ENCODE measurements around the gene EXPH5. TPM values are rescaled to one million over a fixed set of nuclear protein-coding genes. Genes with fewer than 3 reads are reported as not detected.

EXPH5 gene
- total RNA-seq, 2 donors from 2014 or later, result 1.4 to 2.8 TPM

GRCh38 chr11:108584973-108585372, 8.6 kb downstream of the EXPH5 start:
- no peak for DNase-seq (ENCODE audit: low spot score)
- no peak overlapping the region for H3K4me3 ChIP-seq
- no peaks in the 10 kb centered on the region for H3K4me1 ChIP-seq
- no peaks in the 10 kb centered on the region for H3K9me3 ChIP-seq
- TF ChIP-seq CTCF (IDR thresholded peaks at IDR 0.05), result no peak
- no peaks in the 10 kb centered on the region for H3K27me3 ChIP-seq
- H3K27ac ChIP-seq, result no peak overlapping the region
- H3K36me3 ChIP-seq, result no peaks in the 10 kb centered on the region

GRCh38 chr11:108580645-108581044, 12.9 kb downstream of the EXPH5 start:
- H3K9me3 ChIP-seq, result no peaks in the 10 kb centered on the region
- no peak for TF ChIP-seq CTCF (IDR thresholded peaks at IDR 0.05)
- H3K27me3 ChIP-seq, result no peaks in the 10 kb centered on the region
- no peaks in the 10 kb centered on the region for H3K4me1 ChIP-seq
- H3K4me3 ChIP-seq, result no peak overlapping the region
- H3K36me3 ChIP-seq, result no peaks in the 10 kb centered on the region
- no peak overlapping the region for H3K27ac ChIP-seq
- no peak for DNase-seq (ENCODE audit: low spot score)

GRCh38 chr11:108580043-108580442, 13.5 kb downstream of the EXPH5 start:
- no peak overlapping the region for H3K27ac ChIP-seq
- H3K4me3 ChIP-seq, result no peak overlapping the region
- H3K36me3 ChIP-seq, result no peaks in the 10 kb centered on the region

GRCh38 chr11:108576523-108576922, 17.0 kb downstream of the EXPH5 start:
- no peak overlapping the region for H3K27ac ChIP-seq
- H3K9me3 ChIP-seq, result no peaks in the 10 kb centered on the region
- DNase-seq (ENCODE audit: low spot score), result no peak
- no peak for TF ChIP-seq CTCF (IDR thresholded peaks at IDR 0.05)
- H3K4me3 ChIP-seq, result no peak overlapping the region
- no peaks in the 10 kb centered on the region for H3K36me3 ChIP-seq
- no peaks in the 10 kb centered on the region for H3K4me1 ChIP-seq
- no peaks in the 10 kb centered on the region for H3K27me3 ChIP-seq

More at GRCh38 chr11:108580043-108580442, 13.5 kb downstream of the EXPH5 start:
- no peaks in the 10 kb centered on the region for H3K9me3 ChIP-seq
- H3K27me3 ChIP-seq, result no peaks in the 10 kb centered on the region
- DNase-seq (ENCODE audit: low spot score), result no peak
- no peaks in the 10 kb centered on the region for H3K4me1 ChIP-seq
- TF ChIP-seq CTCF (IDR thresholded peaks at IDR 0.05), result no peak

- Histone ChIP-seq H3K36me3 (no peaks in the 10 kb centered on the region), H3K4me3 (no peak overlapping the region), H3K27ac (no peak overlapping the region), H3K4me1 (no peaks in the 10 kb centered on the region), H3K9me3 (no peaks in the 10 kb centered on the region), H3K27me3 (no peaks in the 10 kb centered on the region)
- DNase-seq (ENCODE audit: low spot score), result no peak
- no peak for TF ChIP-seq CTCF (IDR thresholded peaks at IDR 0.05)
Observed at GRCh38 chr11:108574675-108575074, 18.9 kb downstream of the EXPH5 start.

GRCh38 chr11:108571001-108571400, 22.6 kb downstream of the EXPH5 start:
- no peak for DNase-seq (ENCODE audit: low spot score)
- Histone ChIP-seq H3K4me3 (no peak overlapping the region), H3K27ac (no peak overlapping the region), H3K9me3 (no peaks in the 10 kb centered on the region), H3K4me1 (no peaks in the 10 kb centered on the region), H3K27me3 (no peaks in the 10 kb centered on the region), H3K36me3 (no peaks in the 10 kb centered on the region)
- TF ChIP-seq CTCF (IDR thresholded peaks at IDR 0.05), result no peak
